Upper lobe of right lung (tissue), 1 donor: ENCODE data around the gene PLXNA2. TPM values are rescaled to one million over a fixed set of nuclear protein-coding genes. Genes with fewer than 3 reads are reported as not detected.
A peak's percentile ranks its signal among the peaks of the same experiment; 100 is the strongest.

ENCODE experiments used
- ATAC-seq: fragments of 200-7000 bp; cut with Tn5 transposase; one replicate; pipeline ENCODE4 v1.9.1; 2020; ENCODE audit warnings: mild to moderate bottlenecking, moderate library complexity
- DNase-seq: peaks from one replicate; pipeline ENCODE4 v3.0.0-alpha.2; 2020
- H3K27ac ChIP-seq: fragments of 200-600 bp; one replicate; pipeline ENCODE4 v1.8.0; 2022
- H3K27me3 ChIP-seq: fragments of 200-600 bp; one replicate; pipeline ENCODE4 v1.8.0; 2022; ENCODE audit warnings: mild to moderate bottlenecking
- H3K36me3 ChIP-seq: fragments of 200-600 bp; one replicate; pipeline ENCODE4 v1.8.0; 2022
- H3K4me1 ChIP-seq: fragments of 200-600 bp; one replicate; pipeline ENCODE4 v1.8.0; 2022
- H3K4me3 ChIP-seq: fragments of 200-600 bp; one replicate; pipeline ENCODE4 v1.8.0; 2022; ENCODE audit warnings: mild to moderate bottlenecking
- H3K9me3 ChIP-seq: fragments of 200-600 bp; one replicate; pipeline ENCODE4 v1.8.0; 2022
- CTCF ChIP-seq: fragments of 200-600 bp; IDR thresholded peaks from one replicate; pipeline ENCODE4 v1.8.0; 2022; ENCODE audit warnings: antibody characterized with exemption
- intact Hi-C: fragments of 100-400 bp; cut with DNase I; formaldehyde crosslinking; loops from one replicate; pipeline ENCODE4 v1.11.0; 2022
- total RNA-seq: library from RNA; stranded (reverse); fragmentation: NEBNext Ultra II Directional; extraction: Animal tissue kit (Norgen Biotek cat#: 25700); gene quantifications from one replicate; pipeline ENCODE4 v1.2.1, GENCODE V29; 2021
- donor health status: DM: no; HTN: yes; CAD: no; lungs with severe emphysema.

The PLXNA2 gene
- total RNA-seq, 1 donor from 2014 or later, result 98.5 TPM

- DNase-seq (no peak), ATAC-seq (no peak)
- intact Hi-C loops, result no loop called here
- H3K4me1 ChIP-seq, result peaks cover 55% of the 10 kb centered on the region
- H3K36me3 ChIP-seq, result no peaks in the 10 kb centered on the region
- H3K4me3 ChIP-seq, result no peak overlapping the region
- H3K27ac ChIP-seq, result no peak overlapping the region
- H3K27me3 ChIP-seq, result no peaks in the 10 kb centered on the region
- TF ChIP-seq CTCF, result no peak
- H3K9me3 ChIP-seq, result no peaks in the 10 kb centered on the region
Observed at GRCh38 chr1:208163539-208163938, 80.6 kb downstream of the PLXNA2 start.

GRCh38 chr1:208162903-208163302 lies 81.3 kb downstream of the PLXNA2 start:
- Histone ChIP-seq H3K27me3 (no peaks in the 10 kb centered on the region), H3K27ac (no peak overlapping the region), H3K9me3 (no peaks in the 10 kb centered on the region), H3K4me1 (peaks cover 61% of the 10 kb centered on the region), H3K4me3 (no peak overlapping the region), H3K36me3 (no peaks in the 10 kb centered on the region)
- no peak for DNase-seq
- peak; percentile 85 for ATAC-seq
- TF ChIP-seq CTCF, result no peak
- intact Hi-C loops, result no loop called here

GRCh38 chr1:208161656-208162375 lies 82.4 kb downstream of the PLXNA2 start:
- DNase-seq (no peak), ATAC-seq (no peak)
- TF ChIP-seq CTCF, result no peak
- H3K4me1 ChIP-seq, result peaks cover 61% of the 10 kb centered on the region
- H3K9me3 ChIP-seq, result no peaks in the 10 kb centered on the region
- peak overlapping the region; percentile 17 for H3K27ac ChIP-seq
- no peaks in the 10 kb centered on the region for H3K36me3 ChIP-seq
- H3K27me3 ChIP-seq, result no peaks in the 10 kb centered on the region
- H3K4me3 ChIP-seq, result no peak overlapping the region
- intact Hi-C loops, result no loop called here

GRCh38 chr1:208161005-208161404 lies 83.2 kb downstream of the PLXNA2 start:
- no peaks in the 10 kb centered on the region for H3K27me3 ChIP-seq
- DNase-seq (no peak), ATAC-seq (no peak)
- no peaks in the 10 kb centered on the region for H3K36me3 ChIP-seq
- H3K4me1 ChIP-seq, result peaks cover 63% of the 10 kb centered on the region
- no peaks in the 10 kb centered on the region for H3K9me3 ChIP-seq
- intact Hi-C loops, result no loop called here
- TF ChIP-seq CTCF, result no peak
- no peak overlapping the region for H3K4me3 ChIP-seq
- H3K27ac ChIP-seq, result peak overlapping the region; percentile 17

GRCh38 chr1:208160259-208160819 lies 83.8 kb downstream of the PLXNA2 start:
- Histone ChIP-seq H3K27ac (no peak overlapping the region), H3K36me3 (no peaks in the 10 kb centered on the region), H3K27me3 (no peaks in the 10 kb centered on the region), H3K4me3 (no peak overlapping the region), H3K4me1 (peaks cover 67% of the 10 kb centered on the region), H3K9me3 (no peaks in the 10 kb centered on the region)
- DNase-seq (no peak), ATAC-seq (no peak)
- intact Hi-C loops, result no loop called here
- TF ChIP-seq CTCF, result no peak
